ENCODE results near the gene DGKI. TPM values are rescaled to one million over a fixed set of nuclear protein-coding genes. Genes with fewer than 3 reads are reported as not detected.

The DGKI gene
- total RNA-seq, 1 donor from 2014 or later = 5.5 TPM

- Histone ChIP-seq H3K9ac (no peak overlapping the region), H3K79me2 (ENCODE audit: low read depth) (no peaks in the 10 kb centered on the region), H3K36me3 (no peaks in the 10 kb centered on the region), H4K20me1 (ENCODE audit: low read depth) (no peaks in the 10 kb centered on the region), H2AFZ (replicated peaks) (no peak overlapping the region), H3K4me2 (no peak overlapping the region), H3K27ac (no peak overlapping the region), H3K4me1 (peaks cover 3% of the 10 kb centered on the region), H3K4me3 (no peak overlapping the region), H3K27me3 (no peaks in the 10 kb centered on the region), H3K9me3 (ENCODE audit: low read depth) (no peaks in the 10 kb centered on the region), H3F3A (ENCODE audit: low read depth) (no peaks in the 10 kb centered on the region)
- TF ChIP-seq CTCF (IDR thresholded peaks at IDR 0.05) (no peak), EZH2 (IDR thresholded peaks at IDR 0.05) (no peak), EZH2phosphoT487 (IDR thresholded peaks at IDR 0.05) (no peak)
- no peak for DNase-seq (ENCODE audit: low spot score)
- Mint-ChIP-seq H3K27me3 (ENCODE audit: insufficient read depth, low read depth) (no peaks in the 10 kb centered on the region), H3K36me3 (no peaks in the 10 kb centered on the region), H3K4me3 (no peak overlapping the region), H3K9me3 (peaks cover 3% of the 10 kb centered on the region), H3K27ac (no peak overlapping the region), H3K4me1 (peaks cover 15% of the 10 kb centered on the region)
Observed at GRCh38 chr7:137772748-137773147, 74.0 kb downstream of the DGKI start.

GRCh38 chr7:137772316-137772715 is 74.5 kb downstream of the DGKI start:
- no peak for TF ChIP-seq EZH2phosphoT487 (IDR thresholded peaks at IDR 0.05)
- no peak for TF ChIP-seq CTCF (IDR thresholded peaks at IDR 0.05)
- no peak for TF ChIP-seq EZH2 (IDR thresholded peaks at IDR 0.05)
- H3K79me2 ChIP-seq (ENCODE audit: low read depth) = no peaks in the 10 kb centered on the region
- DNase-seq (ENCODE audit: low spot score) = no peak
- H3K27ac ChIP-seq = no peak overlapping the region
- no peaks in the 10 kb centered on the region for H4K20me1 ChIP-seq (ENCODE audit: low read depth)
- no peaks in the 10 kb centered on the region for H3K9me3 ChIP-seq (ENCODE audit: low read depth)
- no peak overlapping the region for H3K9ac ChIP-seq
- no peaks in the 10 kb centered on the region for H3K36me3 ChIP-seq
- Mint-ChIP-seq H3K4me3 (no peak overlapping the region), H3K9me3 (peaks cover 3% of the 10 kb centered on the region), H3K27me3 (ENCODE audit: insufficient read depth, low read depth) (no peaks in the 10 kb centered on the region), H3K36me3 (no peaks in the 10 kb centered on the region), H3K4me1 (peaks cover 14% of the 10 kb centered on the region), H3K27ac (no peak overlapping the region)
- H3K27me3 ChIP-seq = no peaks in the 10 kb centered on the region
- H2AFZ ChIP-seq (replicated peaks) = no peak overlapping the region
- H3K4me2 ChIP-seq = no peak overlapping the region
- no peaks in the 10 kb centered on the region for H3F3A ChIP-seq (ENCODE audit: low read depth)
- no peak overlapping the region for H3K4me3 ChIP-seq
- peaks cover 3% of the 10 kb centered on the region for H3K4me1 ChIP-seq

GRCh38 chr7:137771679-137772078 is 75.1 kb downstream of the DGKI start:
- TF ChIP-seq CTCF (IDR thresholded peaks at IDR 0.05) (no peak), EZH2 (IDR thresholded peaks at IDR 0.05) (no peak), EZH2phosphoT487 (IDR thresholded peaks at IDR 0.05) (no peak)
- Histone ChIP-seq H3K4me1 (peaks cover 3% of the 10 kb centered on the region), H4K20me1 (ENCODE audit: low read depth) (no peaks in the 10 kb centered on the region), H3K9me3 (ENCODE audit: low read depth) (no peaks in the 10 kb centered on the region), H3K79me2 (ENCODE audit: low read depth) (no peaks in the 10 kb centered on the region), H3K27me3 (no peaks in the 10 kb centered on the region), H3K9ac (no peak overlapping the region), H3F3A (ENCODE audit: low read depth) (no peaks in the 10 kb centered on the region), H3K4me2 (no peak overlapping the region), H2AFZ (replicated peaks) (no peak overlapping the region), H3K4me3 (no peak overlapping the region), H3K36me3 (no peaks in the 10 kb centered on the region), H3K27ac (no peak overlapping the region)
- DNase-seq (ENCODE audit: low spot score) = no peak
- peaks cover 3% of the 10 kb centered on the region for H3K9me3 Mint-ChIP-seq
- H3K4me1 Mint-ChIP-seq = peaks cover 11% of the 10 kb centered on the region
- H3K27me3 Mint-ChIP-seq (ENCODE audit: insufficient read depth, low read depth) = no peaks in the 10 kb centered on the region
- H3K4me3 Mint-ChIP-seq = no peak overlapping the region
- H3K27ac Mint-ChIP-seq = no peak overlapping the region
- no peaks in the 10 kb centered on the region for H3K36me3 Mint-ChIP-seq

Measured in neural progenitor cell (in vitro differentiated cells).